A549 (cell line): ENCODE measurements around the gene C2CD4C. TPM values are rescaled to one million over a fixed set of nuclear protein-coding genes. Genes with fewer than 3 reads are reported as not detected.

Experiments used
- ATAC-seq, 2 experiments: fragments of 200-7000 bp in 1 of 2; fragments of >200 bp in 1 of 2; cut with Nextera tagmentation in 1 of 2; cut with Tn5 transposase in 1 of 2; 3 replicates each; pipeline versions ENCODE4 v1.8.0 to v1.9.1; 2018 to 2020; ENCODE audit warnings: mild to moderate bottlenecking in 1 of 2, moderate library complexity in 1 of 2
- CTCF ChIA-PET: fragments of 300-600 bp; sonication (Branson Sonifier 250); formaldehyde crosslinking; extraction: SDS; loops from one replicate; lab custom pipeline; 2021; ENCODE audit warnings: antibody characterized with exemption, inconsistent platforms; lab: Yijun Ruan, JAX
- POLR2A ChIA-PET: fragments of 350-600 bp; formaldehyde crosslinking; extraction: SDS; loops from one replicate; lab custom pipeline; 2021; ENCODE audit warnings: antibody characterized with exemption, inconsistent platforms; lab: Yijun Ruan, JAX
- DNase-seq, 2 experiments: peaks; one replicate each; pipeline versions ENCODE4 v3.0.0 to v3.0.0-alpha.2; 2011 to 2016; ENCODE audit warnings: low read depth in 1 of 2, low spot score in 1 of 2
- FAIRE-seq: peaks from 2 replicates; lab custom pipeline; 2011; peaks lifted over from hg19 to GRCh38; lab: Jason Lieb, UNC
- H3K27ac ChIP-seq, 2 experiments: fragments of >200 bp; sonication (Bioruptor Twin); formaldehyde crosslinking; 3 replicates each; pipeline ENCODE4 v1.5.1; 2016 to 2017
- H3K4me1 ChIP-seq: fragments of >200 bp; sonication (Bioruptor Twin); formaldehyde crosslinking; 3 replicates; pipeline ENCODE4 v1.6.1; 2016
- H3K4me2 ChIP-seq: fragments of >200 bp; sonication (Bioruptor Twin); formaldehyde crosslinking; 3 replicates; pipeline ENCODE4 v1.6.1; 2016
- H3K4me3 ChIP-seq: fragments of >200 bp; sonication (Bioruptor Twin); formaldehyde crosslinking; 3 replicates; pipeline ENCODE4 v1.5.1; 2016
- H3K9me3 ChIP-seq: fragments of >200 bp; sonication (Bioruptor Twin); formaldehyde crosslinking; 3 replicates; pipeline ENCODE4 v1.6.1; 2016
- ATOH8 ChIP-seq: fragments of 250-450 bp; sonication (Bioruptor Pico); IDR thresholded peaks from 2 replicates; pipeline ENCODE4 v1.5.0; 2020; ENCODE audit warnings: low read depth, mild to moderate bottlenecking, moderate library complexity
- CBX8 ChIP-seq: fragments of 200-600 bp; sonication (generic); IDR thresholded peaks from 2 replicates; pipeline ENCODE4 v1.6.1; 2016
- CHD2 ChIP-seq: fragments of 150-350 bp; IDR thresholded peaks from 2 replicates; pipeline ENCODE4 v1.6.1; 2014; ENCODE audit warnings: low read length; ENCODE audit not compliant: partially characterized antibody
- E2F6 ChIP-seq: IDR thresholded peaks from 2 replicates; pipeline ENCODE4 v1.6.1; 2012; ENCODE audit warnings: low read depth, borderline replicate concordance
- EP300 ChIP-seq, 2 experiments: fragments of >200 bp; sonication (Bioruptor Twin); formaldehyde crosslinking; IDR thresholded peaks; 2 replicates in 1 of 2; 3 replicates in 1 of 2; pipeline ENCODE4 v1.6.1; 2016 to 2017
- FOSL2 ChIP-seq, 2 experiments: fragments of 450-650 bp in 1 of 2; fragments of >200 bp in 1 of 2; sonication (Bioruptor Twin) in 1 of 2; formaldehyde crosslinking; IDR thresholded peaks; 2 replicates each; pipeline versions ENCODE4 v1.5.0 to v1.6.1; 2016 to 2020; ENCODE audit warnings: mild to moderate bottlenecking in 1 of 2, moderate library complexity in 1 of 2
- FOXS1 ChIP-seq: fragments of 250-450 bp; sonication (Bioruptor Pico); IDR thresholded peaks from 2 replicates; pipeline ENCODE4 v1.5.0; 2020; ENCODE audit warnings: mild to moderate bottlenecking, moderate library complexity
- HDAC2 ChIP-seq: fragments of 200-600 bp; sonication (generic); IDR thresholded peaks from 2 replicates; pipeline ENCODE4 v1.6.1; 2016
- HES2 ChIP-seq: fragments of >200 bp; sonication (Bioruptor Twin); formaldehyde crosslinking; IDR thresholded peaks from 2 replicates; pipeline ENCODE4 v1.6.1; 2016
- HOXB13 ChIP-seq: fragments of 250-450 bp; sonication (Bioruptor Pico); IDR thresholded peaks from 2 replicates; pipeline ENCODE4 v1.5.0; 2020; ENCODE audit warnings: low read depth, mild to moderate bottlenecking, moderate library complexity
- JUN ChIP-seq, 2 experiments: fragments of >200 bp; sonication (Bioruptor Twin); formaldehyde crosslinking; IDR thresholded peaks; 2 replicates in 1 of 2; 3 replicates in 1 of 2; pipeline ENCODE4 v1.6.1; 2016 to 2017
- JUNB ChIP-seq: fragments of >200 bp; sonication (Bioruptor Twin); formaldehyde crosslinking; IDR thresholded peaks from 2 replicates; pipeline ENCODE4 v1.6.1; 2016
- KDM1A ChIP-seq: fragments of 200-600 bp; sonication (generic); IDR thresholded peaks from 2 replicates; pipeline ENCODE4 v1.6.1; 2016; ENCODE audit warnings: low read depth, mild to moderate bottlenecking
- MAZ ChIP-seq: fragments of 150-350 bp; IDR thresholded peaks from 2 replicates; pipeline ENCODE4 v1.6.1; 2014; ENCODE audit warnings: antibody characterized with exemption, low read depth, low read length, borderline replicate concordance
- MYC ChIP-seq: IDR thresholded peaks from 2 replicates; pipeline ENCODE4 v1.6.1; 2012; ENCODE audit warnings: mild to moderate bottlenecking, inconsistent platforms, low read length, improper control_type of control experiment, borderline replicate concordance
- NPAS2 ChIP-seq: fragments of 250-450 bp; sonication (Bioruptor Pico); IDR thresholded peaks from 2 replicates; pipeline ENCODE4 v1.8.0; 2022; ENCODE audit warnings: mild to moderate bottlenecking, moderate library complexity, borderline replicate concordance
- RAD21 ChIP-seq, 2 experiments: fragments of >200 bp in 1 of 2; sonication (Bioruptor Twin) in 1 of 2; formaldehyde crosslinking in 1 of 2; IDR thresholded peaks in 1 of 2; conservative IDR thresholded peaks in 1 of 2; 2 replicates in 1 of 2; 3 replicates in 1 of 2; pipeline ENCODE4 v1.6.1; 2012 to 2018; ENCODE audit warnings: inconsistent platforms in 1 of 2
- RARB ChIP-seq: fragments of 250-450 bp; sonication (Bioruptor Pico); IDR thresholded peaks from 2 replicates; pipeline ENCODE4 v1.8.0; 2021; ENCODE audit warnings: mild to moderate bottlenecking, moderate library complexity
- RFX5 ChIP-seq: fragments of 450-650 bp; IDR thresholded peaks from 2 replicates; pipeline ENCODE4 v1.7.1; 2014; ENCODE audit warnings: antibody characterized with exemption, mild to moderate bottlenecking, moderate library complexity
- SMC3 ChIP-seq: fragments of >200 bp; sonication (Bioruptor Twin); formaldehyde crosslinking; IDR thresholded peaks from 3 replicates; pipeline ENCODE4 v1.6.1; 2018; ENCODE audit warnings: inconsistent platforms
- ZFP36 ChIP-seq: fragments of 450-650 bp; IDR thresholded peaks from 2 replicates; pipeline ENCODE4 v1.6.1; 2014; ENCODE audit warnings: borderline replicate concordance; ENCODE audit not compliant: partially characterized antibody
- WGBS: methylation state at CpG from one replicate; pipeline ENCODE4 v1.1.6; 2017; ENCODE audit errors: missing lambda C conversion rate; 5-methylcytosine and 5-hydroxymethylcytosine counted together
- polyA plus RNA-seq, 4 experiments: library from polyadenylated mRNA; depleted of rRNA in 3 of 4; stranded (reverse); fragments of >200 nt; fragmentation: RNase III in 1 of 4; extraction: RNeasy Plus Mini Kit Qiagen cat#74134 plus additional on column Dnase treatment in 1 of 4; gene quantifications; 2 replicates in 3 of 4; 3 replicates in 1 of 4; pipeline ENCODE4 v1.2.3, GENCODE V29; 2011 to 2017
- TF ChIP-seq, protein P1 (sequence below): fragments of 200-600 bp; sonication (generic); IDR thresholded peaks from 2 replicates; pipeline ENCODE4 v1.6.1; 2016; ENCODE audit warnings: antibody characterized with exemption, mild to moderate bottlenecking, moderate library complexity

Gene C2CD4C
- polyA plus RNA-seq, 2 of the 4 experiments (the other 2 are of a cell fraction), result 0.21 to 0.71 TPM

GRCh38 chr19:437041-437440 lies 28.1 kb upstream of the C2CD4C start:
- no peak overlapping the region for H3K4me2 ChIP-seq
- ATAC-seq (no peak), FAIRE-seq (no peak), DNase-seq (no peak)
- ChIA-PET CTCF (no interaction called here), POLR2A (no interaction called here)
- H3K27ac ChIP-seq, result no peak overlapping the region
- no peaks in the 10 kb centered on the region for H3K4me1 ChIP-seq
- no peak for TF ChIP-seq KDM1A
- TF ChIP-seq E2F6, result no peak
- no peak for TF ChIP-seq JUN (IDR thresholded peaks at IDR 0.05)
- no peak for TF ChIP-seq MAZ
- no peak for TF ChIP-seq ZFP36
- no peak for TF ChIP-seq RAD21 (conservative IDR thresholded peaks at IDR 0.05 in 1 of 2, IDR thresholded peaks at IDR 0.05 in 1 of 2)
- TF ChIP-seq RARB (CRISPR knock-in tag), result no peak
- TF ChIP-seq HES2, result no peak
- no peak for TF ChIP-seq SMC3
- TF ChIP-seq EP300 (IDR thresholded peaks at IDR 0.05), result no peak
- TF ChIP-seq FOSL2 (IDR thresholded peaks at IDR 0.05), result no peak
- no peak for TF ChIP-seq FOSL2 (CRISPR knock-in tag; IDR thresholded peaks at IDR 0.05)
- no peak overlapping the region for H3K4me3 ChIP-seq
- 67% methylated on average over 22 of the region's 22 CpGs for WGBS
- 0 out of 3 replicates have a peak, but pooled peaks cover 3% of the 10 kb centered on the region for H3K9me3 ChIP-seq

DNA sequence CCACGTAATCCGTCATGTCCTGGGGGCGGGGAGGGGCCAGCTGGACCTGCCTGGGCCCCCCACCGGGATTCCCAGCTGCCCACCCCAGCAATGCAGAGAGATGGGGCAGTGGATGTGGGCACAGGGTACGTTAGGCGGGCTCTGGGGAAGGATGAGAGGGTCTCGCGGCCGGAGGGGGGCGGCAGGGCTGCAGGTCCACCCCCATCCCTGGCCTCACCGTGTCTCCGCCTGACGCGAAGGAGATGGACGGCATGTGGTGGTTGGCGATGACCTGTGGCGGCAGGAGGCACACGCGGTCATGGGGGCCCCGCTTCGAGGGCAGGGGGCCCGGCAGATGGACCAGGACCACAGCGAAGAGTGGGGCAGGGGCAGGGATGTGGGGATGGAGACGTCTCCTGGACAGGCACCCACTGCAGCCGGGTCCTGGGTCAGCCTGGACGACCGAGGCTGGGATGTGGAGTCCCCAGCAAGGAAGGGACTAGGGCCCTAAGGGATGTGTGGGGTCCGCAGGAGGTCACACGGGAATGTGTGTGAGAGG lies 27.5 kb upstream of the C2CD4C start:
- no peak for DNase-seq
- no peaks in the 10 kb centered on the region for H3K4me1 ChIP-seq
- 62% methylated on average over 24 of the region's 29 CpGs for WGBS
- no peak overlapping the region for H3K4me3 ChIP-seq
- H3K9me3 ChIP-seq, result 0 out of 3 replicates have a peak, but pooled peaks cover 3% of the 10 kb centered on the region
- no peak overlapping the region for H3K4me2 ChIP-seq
- POLR2A ChIA-PET, result no interaction called here
- CTCF ChIA-PET, result no interaction called here
- no peak for ATAC-seq
- no peak for FAIRE-seq
- no peak for TF ChIP-seq RFX5
- TF ChIP-seq MAZ, result no peak
- TF ChIP-seq ATOH8 (CRISPR knock-in tag), result no peak
- TF ChIP-seq NPAS2 (CRISPR knock-in tag), result no peak
- TF ChIP-seq CHD2, result no peak
- no peak for TF ChIP-seq FOXS1 (CRISPR knock-in tag)
- TF ChIP-seq HDAC2, result no peak
- TF ChIP-seq HOXB13 (CRISPR knock-in tag), result no peak
- TF ChIP-seq MYC, result no peak
- no peak for TF ChIP-seq JUNB
- no peak for TF ChIP-seq RAD21 (conservative IDR thresholded peaks at IDR 0.05 in 1 of 2, IDR thresholded peaks at IDR 0.05 in 1 of 2)
- no peak for TF ChIP-seq CBX8
- TF ChIP-seq, protein P1, sequence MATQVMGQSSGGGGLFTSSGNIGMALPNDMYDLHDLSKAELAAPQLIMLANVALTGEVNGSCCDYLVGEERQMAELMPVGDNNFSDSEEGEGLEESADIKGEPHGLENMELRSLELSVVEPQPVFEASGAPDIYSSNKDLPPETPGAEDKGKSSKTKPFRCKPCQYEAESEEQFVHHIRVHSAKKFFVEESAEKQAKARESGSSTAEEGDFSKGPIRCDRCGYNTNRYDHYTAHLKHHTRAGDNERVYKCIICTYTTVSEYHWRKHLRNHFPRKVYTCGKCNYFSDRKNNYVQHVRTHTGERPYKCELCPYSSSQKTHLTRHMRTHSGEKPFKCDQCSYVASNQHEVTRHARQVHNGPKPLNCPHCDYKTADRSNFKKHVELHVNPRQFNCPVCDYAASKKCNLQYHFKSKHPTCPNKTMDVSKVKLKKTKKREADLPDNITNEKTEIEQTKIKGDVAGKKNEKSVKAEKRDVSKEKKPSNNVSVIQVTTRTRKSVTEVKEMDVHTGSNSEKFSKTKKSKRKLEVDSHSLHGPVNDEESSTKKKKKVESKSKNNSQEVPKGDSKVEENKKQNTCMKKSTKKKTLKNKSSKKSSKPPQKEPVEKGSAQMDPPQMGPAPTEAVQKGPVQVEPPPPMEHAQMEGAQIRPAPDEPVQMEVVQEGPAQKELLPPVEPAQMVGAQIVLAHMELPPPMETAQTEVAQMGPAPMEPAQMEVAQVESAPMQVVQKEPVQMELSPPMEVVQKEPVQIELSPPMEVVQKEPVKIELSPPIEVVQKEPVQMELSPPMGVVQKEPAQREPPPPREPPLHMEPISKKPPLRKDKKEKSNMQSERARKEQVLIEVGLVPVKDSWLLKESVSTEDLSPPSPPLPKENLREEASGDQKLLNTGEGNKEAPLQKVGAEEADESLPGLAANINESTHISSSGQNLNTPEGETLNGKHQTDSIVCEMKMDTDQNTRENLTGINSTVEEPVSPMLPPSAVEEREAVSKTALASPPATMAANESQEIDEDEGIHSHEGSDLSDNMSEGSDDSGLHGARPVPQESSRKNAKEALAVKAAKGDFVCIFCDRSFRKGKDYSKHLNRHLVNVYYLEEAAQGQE, result no peak
- TF ChIP-seq EP300 (IDR thresholded peaks at IDR 0.05), result no peak
- H3K27ac ChIP-seq, result no peak overlapping the region
